GM12891 (cell line): ENCODE data around the gene CAB39.
A peak's percentile ranks its signal among the peaks of the same experiment; 100 is the strongest.

Source experiments
- DNase-seq: peaks from one replicate; pipeline ENCODE4 v3.0.0; 2011; ENCODE audit warnings: low spot score; ENCODE audit not compliant: insufficient read length
- FAIRE-seq: peaks from 2 replicates; lab custom pipeline; 2011; peaks lifted over from hg19 to GRCh38; lab: Jason Lieb, UNC
- PAX5 ChIP-seq: IDR thresholded peaks from 2 replicates; pipeline ENCODE4 v1.6.1; 2011; ENCODE audit warnings: low read length, moderate library complexity, mild to moderate bottlenecking; ENCODE audit not compliant: insufficient read depth, severe bottlenecking
- POLR2A ChIP-seq: IDR thresholded peaks from 2 replicates; pipeline ENCODE4 v1.6.1; 2011; ENCODE audit warnings: low read depth, low read length, control low read depth
- POLR2AphosphoS5 ChIP-seq: IDR thresholded peaks from 2 replicates; pipeline ENCODE4 v1.6.1; 2011; ENCODE audit warnings: low read depth, low read length, control low read depth
- POU2F2 ChIP-seq: IDR thresholded peaks from 2 replicates; pipeline ENCODE4 v1.6.1; 2011; ENCODE audit warnings: low read depth, mild to moderate bottlenecking, control low read depth, low read length, moderate library complexity
- SPI1 ChIP-seq: IDR thresholded peaks from 2 replicates; pipeline ENCODE4 v1.6.1; 2011; ENCODE audit warnings: low read depth, low read length, control low read depth
- TAF1 ChIP-seq: IDR thresholded peaks from 2 replicates; pipeline ENCODE4 v1.6.1; 2011; ENCODE audit warnings: low read depth, low read length, control low read depth

CAB39 gene

GRCh38 chr2:230758566-230759480 is 46.2 kb downstream of the CAB39 start:
- FAIRE-seq (peak; percentile 40), DNase-seq (no peak)
- no peak for TF ChIP-seq PAX5
- TF ChIP-seq POLR2AphosphoS5: no peak
- no peak for TF ChIP-seq TAF1
- no peak for TF ChIP-seq POLR2A
- no peak for TF ChIP-seq POU2F2
- TF ChIP-seq SPI1: no peak

GRCh38 chr2:230759481-230760167 is 47.0 kb downstream of the CAB39 start:
- peak; percentile 38 for FAIRE-seq
- DNase-seq: no peak
- TF ChIP-seq PAX5 (no peak), POLR2AphosphoS5 (no peak), POLR2A (no peak), POU2F2 (no peak), TAF1 (no peak), SPI1 (no peak)

- TF ChIP-seq POLR2AphosphoS5: no peak
- no peak for TF ChIP-seq PAX5
- no peak for TF ChIP-seq POLR2A
- no peak for TF ChIP-seq SPI1
- no peak for TF ChIP-seq POU2F2
- TF ChIP-seq TAF1: no peak
- FAIRE-seq: no peak
- no peak for DNase-seq
Measured at GRCh38 chr2:230761704-230762103, 49.1 kb downstream of the CAB39 start.

- no peak for DNase-seq
- TF ChIP-seq POU2F2 (no peak), SPI1 (no peak), PAX5 (no peak), POLR2A (no peak), TAF1 (no peak), POLR2AphosphoS5 (no peak)
- FAIRE-seq: no peak
Measured at GRCh38 chr2:230762317-230762896, 49.8 kb downstream of the CAB39 start.

- TF ChIP-seq TAF1 (no peak), SPI1 (no peak), POU2F2 (no peak), POLR2AphosphoS5 (no peak), PAX5 (no peak), POLR2A (no peak)
- no peak for DNase-seq
- FAIRE-seq: no peak
Measured at GRCh38 chr2:230764346-230764745, 51.7 kb downstream of the CAB39 start.

GRCh38 chr2:230765611-230766300 is 53.1 kb downstream of the CAB39 start:
- DNase-seq: no peak
- peak; percentile 26 for FAIRE-seq
- no peak for TF ChIP-seq SPI1
- TF ChIP-seq POU2F2: no peak
- TF ChIP-seq POLR2AphosphoS5: no peak
- no peak for TF ChIP-seq POLR2A
- TF ChIP-seq TAF1: no peak
- no peak for TF ChIP-seq PAX5

DNA sequence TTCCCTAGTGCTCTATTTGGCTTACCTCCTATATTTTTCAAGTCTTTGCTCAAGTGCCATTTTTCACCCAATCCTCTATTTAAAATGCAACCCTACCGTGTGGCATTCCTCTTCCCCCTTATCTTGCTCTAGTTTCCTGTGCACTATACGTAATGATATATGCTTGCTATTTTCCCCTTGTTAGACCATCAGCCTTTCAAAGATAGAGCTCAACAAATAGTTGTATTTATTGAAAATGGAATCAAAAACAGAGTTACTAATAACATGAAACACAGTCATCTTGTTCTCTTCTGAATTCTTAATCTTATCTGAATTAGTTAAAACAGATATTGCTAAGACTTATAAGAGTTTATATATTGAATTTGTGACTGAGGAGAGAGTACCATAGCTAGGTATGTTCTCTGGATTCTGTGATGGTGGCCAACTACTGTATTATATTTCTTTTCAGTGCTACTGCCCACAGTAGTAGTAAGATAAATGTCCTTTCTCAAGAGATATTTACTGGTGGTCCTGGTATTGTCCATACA is 55.3 kb downstream of the CAB39 start:
- DNase-seq (no peak), FAIRE-seq (no peak)
- TF ChIP-seq SPI1 (no peak), PAX5 (no peak), POLR2AphosphoS5 (no peak), TAF1 (no peak), POLR2A (no peak), POU2F2 (no peak)

DNA sequence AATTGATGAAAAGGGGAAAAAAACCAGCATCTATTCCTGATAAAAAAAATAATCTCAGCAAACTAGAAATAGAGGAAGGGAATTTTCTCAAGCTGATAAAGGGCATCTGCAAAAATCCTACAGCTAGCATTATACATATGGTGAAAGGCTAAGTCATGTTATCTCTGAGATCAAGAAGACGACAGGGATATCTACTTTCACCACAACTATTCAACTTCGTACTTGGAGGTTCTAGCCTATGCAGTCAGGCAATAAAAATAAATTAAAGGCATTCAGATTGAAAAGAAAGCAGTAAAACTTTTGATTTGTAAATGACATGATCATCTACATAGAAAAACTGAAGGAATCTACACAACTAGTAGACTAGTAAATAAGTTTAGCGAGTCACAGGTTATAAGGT is 58.2 kb downstream of the CAB39 start:
- no peak for DNase-seq

DNA sequence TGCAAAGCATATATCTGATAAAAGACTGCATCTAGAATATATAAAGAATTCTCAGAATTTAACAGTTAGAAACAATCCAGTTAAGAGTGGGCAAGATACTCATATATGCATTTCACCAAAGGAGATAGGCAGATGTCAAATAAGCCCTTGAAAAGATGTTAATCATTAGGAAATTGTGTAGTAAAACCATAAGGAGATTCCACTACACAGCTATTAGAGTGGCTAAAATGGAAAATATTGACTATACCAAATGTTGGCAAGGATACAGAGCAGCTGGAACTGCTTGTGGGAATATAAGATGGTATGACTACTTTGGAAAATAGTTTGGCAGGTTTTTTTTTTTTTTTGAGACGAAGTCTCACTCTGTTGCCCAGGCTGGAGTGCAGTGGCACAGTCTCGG is 59.5 kb downstream of the CAB39 start:
- no peak for DNase-seq
- no peak for FAIRE-seq
- TF ChIP-seq POU2F2 (no peak), POLR2A (no peak), POLR2AphosphoS5 (no peak), PAX5 (no peak), TAF1 (no peak), SPI1 (no peak)

More for the DNA sequence above, 58.2 kb downstream of the CAB39 start:
- FAIRE-seq: no peak
- no peak for TF ChIP-seq POLR2AphosphoS5
- TF ChIP-seq SPI1: no peak
- TF ChIP-seq TAF1: no peak
- TF ChIP-seq PAX5: no peak
- TF ChIP-seq POLR2A: no peak
- no peak for TF ChIP-seq POU2F2
